GM19043 (cell line): ENCODE data around the gene MXRA8.
"Not testable (repeated sequence)": the region's sequence is repeated elsewhere in the genome, so short reads cannot be mapped to it uniquely, and the experiment has no call there.

ENCODE experiments used
- ATAC-seq: cut with Tn5 transposase; IDR thresholded peaks from one replicate; pipeline ENCODE4 v1.9.1; 2021; ENCODE audit warnings: low read depth; ENCODE audit not compliant: unreplicated experiment

Gene MXRA8

GRCh38 chr1:1370771-1371300 lies 12.5 kb upstream of the MXRA8 start:
- ATAC-seq = no peak

- ATAC-seq = not testable (repeated sequence)
Measured at GRCh38 chr1:1370094-1370493, 11.7 kb upstream of the MXRA8 start.

- ATAC-seq = no peak
Measured at GRCh38 chr1:1367315-1367714, 9.0 kb upstream of the MXRA8 start.

GRCh38 chr1:1366699-1367066 lies 8.3 kb upstream of the MXRA8 start:
- ATAC-seq = no peak

- ATAC-seq = no peak
Measured at GRCh38 chr1:1365875-1366698, 7.7 kb upstream of the MXRA8 start.

- ATAC-seq = no peak
Measured at GRCh38 chr1:1364266-1364665, 5.9 kb upstream of the MXRA8 start.

- ATAC-seq = no peak
Measured at GRCh38 chr1:1361982-1362423, 3.6 kb upstream of the MXRA8 start.

- ATAC-seq = no peak
Measured at GRCh38 chr1:1361233-1361981, 3.1 kb upstream of the MXRA8 start.

- no peak for ATAC-seq
Measured at GRCh38 chr1:1360506-1361169, 2.3 kb upstream of the MXRA8 start.

- ATAC-seq = no peak
Measured at GRCh38 chr1:1359664-1360468, 1.5 kb upstream of the MXRA8 start.

- ATAC-seq = no peak
Measured at GRCh38 chr1:1359308-1359663, 931 bp upstream of the MXRA8 start.

GRCh38 chr1:1357871-1358432 lies 403 bp downstream of the MXRA8 start:
- ATAC-seq = no peak

GRCh38 chr1:1356796-1357401 lies 1.5 kb downstream of the MXRA8 start:
- no peak for ATAC-seq

- no peak for ATAC-seq
Measured at GRCh38 chr1:1356166-1356795, 2.1 kb downstream of the MXRA8 start.

GRCh38 chr1:1355416-1355815 lies 2.9 kb downstream of the MXRA8 start:
- no peak for ATAC-seq

GRCh38 chr1:1354271-1355247 lies 3.8 kb downstream of the MXRA8 start:
- no peak for ATAC-seq

GRCh38 chr1:1353389-1354151 lies 4.8 kb downstream of the MXRA8 start:
- ATAC-seq = no peak
